GM19455 (cell line): Measurements from ENCODE around the gene SGMS1.
"Not testable (repeated sequence)": the region's sequence is repeated elsewhere in the genome, so short reads cannot be mapped to it uniquely, and the experiment has no call there.

Experiments
- ATAC-seq: cut with Tn5 transposase; IDR thresholded peaks from one replicate; pipeline ENCODE4 v1.9.1; 2021; ENCODE audit not compliant: unreplicated experiment

Gene SGMS1

GRCh38 chr10:50585921-50586739, 37.6 kb downstream of the SGMS1 start:
- ATAC-seq, result no peak

- no peak for ATAC-seq
These were observed 40.7 kb downstream of the SGMS1 start for GRCh38 chr10:50582766-50583762.

- no peak for ATAC-seq
These were observed 41.7 kb downstream of the SGMS1 start for GRCh38 chr10:50582046-50582445.

GRCh38 chr10:50580262-50580891, 43.4 kb downstream of the SGMS1 start:
- no peak for ATAC-seq

GRCh38 chr10:50579491-50580261, 44.1 kb downstream of the SGMS1 start:
- no peak for ATAC-seq

GRCh38 chr10:50578949-50579348, 44.8 kb downstream of the SGMS1 start:
- no peak for ATAC-seq

- no peak for ATAC-seq
These were observed 45.9 kb downstream of the SGMS1 start for GRCh38 chr10:50577681-50578350.

GRCh38 chr10:50577010-50577409, 46.7 kb downstream of the SGMS1 start:
- no peak for ATAC-seq

- ATAC-seq, result no peak
These were observed 47.4 kb downstream of the SGMS1 start for GRCh38 chr10:50576245-50576815.

- ATAC-seq, result no peak
These were observed 48.1 kb downstream of the SGMS1 start for GRCh38 chr10:50575477-50576244.

- ATAC-seq, result no peak
These were observed 48.8 kb downstream of the SGMS1 start for GRCh38 chr10:50574931-50575330.

GRCh38 chr10:50574305-50574704, 49.5 kb downstream of the SGMS1 start:
- no peak for ATAC-seq

GRCh38 chr10:50572017-50572491, 51.7 kb downstream of the SGMS1 start:
- ATAC-seq, result no peak

GRCh38 chr10:50568750-50569149, 55.0 kb downstream of the SGMS1 start:
- not testable (repeated sequence) for ATAC-seq

- no peak for ATAC-seq
These were observed 56.4 kb downstream of the SGMS1 start for GRCh38 chr10:50567384-50567783.

- ATAC-seq, result no peak
These were observed 57.6 kb downstream of the SGMS1 start for GRCh38 chr10:50566150-50566549.

GRCh38 chr10:50565301-50566083, 58.3 kb downstream of the SGMS1 start:
- no peak for ATAC-seq

- ATAC-seq, result no peak
These were observed 59.9 kb downstream of the SGMS1 start for GRCh38 chr10:50563906-50564305.
